Right hindlimb (tissue), 1 donor: ENCODE data around the gene S100Z.
"Not testable (repeated sequence)": the region's sequence is repeated elsewhere in the genome, so short reads cannot be mapped to it uniquely, and the experiment has no call there.

Experiments used
- DNase-seq: peaks from one replicate; pipeline ENCODE4 v3.0.0-alpha.2; 2018

The S100Z gene

GRCh38 chr5:76849419-76850291 lies at the start of gene S100Z:
Gene S100Z, plus strand, starts transcription at chr5:76850014. Its CDS starts 25,346 bp downstream, at chr5:76875360.
- DNase-seq = no peak

- DNase-seq = no peak
Observed at GRCh38 chr5:76800579-76800978, 49.2 kb upstream of the S100Z start.

GRCh38 chr5:76801159-76801802 lies 48.5 kb upstream of the S100Z start:
- DNase-seq = no peak

GRCh38 chr5:76801803-76802195 lies 48.0 kb upstream of the S100Z start:
- DNase-seq = no peak

GRCh38 chr5:76804266-76804665 lies 45.5 kb upstream of the S100Z start:
- DNase-seq = no peak

- DNase-seq = no peak
Observed at GRCh38 chr5:76805821-76806505, 43.9 kb upstream of the S100Z start.

GRCh38 chr5:76807296-76807695 lies 42.5 kb upstream of the S100Z start:
- no peak for DNase-seq

GRCh38 chr5:76808141-76808691 lies 41.6 kb upstream of the S100Z start:
- peak; percentile 26 for DNase-seq

- no peak for DNase-seq
Observed at GRCh38 chr5:76809141-76809540, 40.7 kb upstream of the S100Z start.

- DNase-seq = no peak
Observed at GRCh38 chr5:76810236-76810635, 39.6 kb upstream of the S100Z start.

- DNase-seq = no peak
Observed at GRCh38 chr5:76811214-76811613, 38.6 kb upstream of the S100Z start.

GRCh38 chr5:76812209-76812608 lies 37.6 kb upstream of the S100Z start:
- not testable (repeated sequence) for DNase-seq

- DNase-seq = no peak
Observed at GRCh38 chr5:76813982-76814562, 35.7 kb upstream of the S100Z start.

GRCh38 chr5:76816110-76816831 lies 33.5 kb upstream of the S100Z start:
- DNase-seq = no peak

- peak; percentile 53 for DNase-seq
Observed at GRCh38 chr5:76818844-76819831, 30.7 kb upstream of the S100Z start, which contains the start of gene F2RL1. Gene F2RL1, plus strand, starts transcription at chr5:76819030. Its CDS starts 153 bp downstream, at chr5:76819183.

GRCh38 chr5:76819851-76820525 lies 29.8 kb upstream of the S100Z start:
- DNase-seq = no peak

- DNase-seq = no peak
Observed at GRCh38 chr5:76820526-76820890, 29.3 kb upstream of the S100Z start.

- DNase-seq = no peak
Observed at GRCh38 chr5:76821136-76821535, 28.7 kb upstream of the S100Z start.

- DNase-seq = not testable (repeated sequence)
Observed at GRCh38 chr5:76822105-76822731, 27.6 kb upstream of the S100Z start.

- DNase-seq = not testable (repeated sequence)
Observed at GRCh38 chr5:76826416-76826815, 23.4 kb upstream of the S100Z start.
